ENCODE data around the gene TDRD3.
"Not testable (repeated sequence)": the region's sequence is repeated elsewhere in the genome, so short reads cannot be mapped to it uniquely, and the experiment has no call there.

Gene TDRD3

GRCh38 chr13:60396783-60397703 is at the start of gene TDRD3:
TSS of gene TDRD3 (plus strand) at chr13:60397220. CDS start at chr13:60397365, 145 bp downstream.
- DNase-seq (ENCODE audit: low read depth in 1 of 2, low spot score in 1 of 2) = peak; percentile 54 to 68

- DNase-seq (ENCODE audit: low read depth in 1 of 2, low spot score in 1 of 2) = no peak
Measured at GRCh38 chr13:60347690-60348089, 49.3 kb upstream of the TDRD3 start.

DNA sequence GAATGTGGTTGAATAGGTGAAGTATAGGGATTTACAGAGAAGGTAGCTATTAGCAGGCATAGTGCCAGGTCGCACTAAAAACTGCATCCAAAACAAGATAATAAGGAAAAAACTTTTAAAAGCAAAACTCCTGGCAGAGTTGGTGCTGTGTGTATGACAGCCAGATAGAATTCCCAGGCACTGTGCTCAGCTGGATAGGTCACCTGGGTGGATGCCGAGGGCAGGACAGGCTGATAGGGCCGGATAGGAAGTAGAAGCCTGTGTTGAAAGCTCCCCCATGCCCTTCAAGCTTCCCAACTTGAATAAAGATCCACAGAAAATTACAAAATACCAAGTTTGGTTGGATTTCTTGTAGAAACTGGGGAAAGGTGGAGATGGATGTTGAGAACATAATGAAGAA is 48.9 kb upstream of the TDRD3 start:
- DNase-seq (ENCODE audit: low read depth in 1 of 2, low spot score in 1 of 2) = no peak

DNA sequence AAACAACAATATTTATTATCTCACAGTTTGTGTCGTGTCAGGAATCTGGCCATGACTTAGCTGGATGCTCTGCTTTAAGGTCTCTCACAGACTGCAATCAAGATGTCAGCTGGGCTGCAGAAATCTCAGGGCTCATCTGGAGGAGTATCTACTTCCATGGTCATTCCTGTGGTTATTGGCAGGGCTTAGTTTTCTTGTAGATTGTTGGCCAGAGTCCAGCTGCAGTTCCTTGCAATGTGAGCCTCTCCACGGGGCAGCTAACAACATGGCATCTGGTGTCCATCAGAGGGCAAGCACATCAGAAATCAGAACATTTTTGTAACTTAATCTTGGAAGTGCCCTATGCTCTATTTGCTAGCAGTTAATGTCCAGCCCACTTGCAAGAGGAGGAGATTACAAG is 45.7 kb upstream of the TDRD3 start:
- no peak for DNase-seq (ENCODE audit: low read depth in 1 of 2, low spot score in 1 of 2)

GRCh38 chr13:60351855-60352615 is 45.0 kb upstream of the TDRD3 start:
- no peak for DNase-seq (ENCODE audit: low read depth in 1 of 2, low spot score in 1 of 2)

- DNase-seq (ENCODE audit: low read depth in 1 of 2, low spot score in 1 of 2) = no peak
Measured at GRCh38 chr13:60352644-60353043, 44.4 kb upstream of the TDRD3 start.

GRCh38 chr13:60355056-60355455 is 42.0 kb upstream of the TDRD3 start:
- DNase-seq (ENCODE audit: low read depth in 1 of 2, low spot score in 1 of 2) = no peak

DNA sequence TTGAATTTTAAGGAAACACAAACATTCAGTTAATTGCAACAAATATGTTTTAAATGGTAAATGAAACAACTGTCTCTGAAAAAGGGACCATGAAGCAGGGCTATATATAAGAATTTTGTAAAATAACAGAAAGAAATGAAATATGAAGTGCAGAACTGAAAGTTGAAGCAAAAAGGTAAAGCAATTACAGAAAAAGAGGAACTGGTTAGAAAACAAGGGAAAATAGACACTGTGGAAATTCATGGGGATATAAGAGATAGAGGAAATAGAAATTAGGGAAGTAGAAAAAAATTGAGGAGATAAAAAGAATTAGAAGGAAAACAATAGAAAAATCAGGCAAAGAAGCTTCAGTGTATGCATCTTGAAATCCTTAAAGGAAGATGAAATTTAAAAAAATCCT is 40.0 kb upstream of the TDRD3 start:
- DNase-seq (ENCODE audit: low read depth in 1 of 2, low spot score in 1 of 2) = no peak

- no peak for DNase-seq (ENCODE audit: low read depth in 1 of 2, low spot score in 1 of 2)
Measured at GRCh38 chr13:60358453-60358852, 38.6 kb upstream of the TDRD3 start.

DNA sequence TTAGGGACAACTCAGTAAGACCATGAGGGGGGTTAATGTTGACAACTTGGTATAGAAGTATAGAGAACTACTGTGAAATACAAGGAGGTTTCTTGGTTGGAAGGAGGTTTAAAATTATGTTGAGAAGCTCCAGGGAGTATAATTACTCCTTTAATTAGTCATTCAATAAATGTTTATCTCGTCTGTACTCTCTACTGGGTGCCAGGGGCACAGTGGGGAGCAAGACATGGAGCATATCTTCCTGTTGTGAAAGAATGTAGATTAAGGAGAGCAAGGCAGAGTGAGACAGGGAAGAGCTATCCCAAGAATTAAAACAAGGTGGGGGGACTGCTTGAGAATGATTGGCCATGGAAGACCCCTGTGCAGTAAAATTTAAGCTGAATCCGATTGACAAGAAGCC is 33.7 kb upstream of the TDRD3 start:
- no peak for DNase-seq (ENCODE audit: low read depth in 1 of 2, low spot score in 1 of 2)

DNA sequence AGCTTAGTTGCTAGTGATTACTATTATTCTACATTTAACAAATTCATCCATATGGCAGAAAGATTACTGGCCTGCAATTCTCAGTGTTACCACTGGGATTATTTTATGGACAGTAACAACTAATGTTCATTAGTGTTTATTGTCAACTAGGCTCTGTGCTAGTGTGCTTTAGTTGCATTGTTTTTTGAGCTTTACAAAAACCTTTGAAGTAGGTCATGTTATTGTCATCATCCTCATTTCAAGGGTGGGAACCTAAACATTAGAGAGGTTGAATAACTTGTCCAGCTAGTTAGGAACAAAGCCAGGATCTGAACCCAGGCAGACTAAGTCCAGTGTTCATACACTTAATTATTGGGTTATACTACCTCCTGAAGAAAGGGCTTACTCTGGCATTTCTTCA is 27.8 kb upstream of the TDRD3 start:
- DNase-seq (ENCODE audit: low read depth in 1 of 2, low spot score in 1 of 2) = no peak

- DNase-seq (ENCODE audit: low read depth in 1 of 2, low spot score in 1 of 2) = no peak
Measured at GRCh38 chr13:60370343-60370742, 26.7 kb upstream of the TDRD3 start.

DNA sequence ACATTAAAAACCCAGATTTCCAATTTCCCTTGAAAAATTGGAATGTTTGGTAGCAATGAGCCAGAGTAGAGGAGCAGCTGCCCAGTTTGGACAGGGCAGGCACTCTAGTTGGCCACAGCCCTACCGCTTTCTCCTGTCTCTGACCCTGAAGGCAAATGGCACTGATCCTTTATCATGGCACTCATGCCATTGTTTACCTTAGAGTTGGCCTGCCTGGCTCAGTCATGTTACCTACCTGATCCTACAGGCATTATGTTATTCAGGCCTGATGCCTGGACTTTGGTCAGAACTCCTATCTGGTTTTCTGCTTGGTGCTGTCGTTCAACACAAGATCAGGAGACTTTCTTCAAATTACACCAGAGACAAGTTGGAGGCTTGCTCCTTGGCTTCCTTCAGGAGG is 24.9 kb upstream of the TDRD3 start:
- DNase-seq (ENCODE audit: low read depth in 1 of 2, low spot score in 1 of 2) = no peak

- DNase-seq (ENCODE audit: low read depth in 1 of 2, low spot score in 1 of 2) = not testable (repeated sequence)
Measured at GRCh38 chr13:60379282-60379681, 17.7 kb upstream of the TDRD3 start.

DNA sequence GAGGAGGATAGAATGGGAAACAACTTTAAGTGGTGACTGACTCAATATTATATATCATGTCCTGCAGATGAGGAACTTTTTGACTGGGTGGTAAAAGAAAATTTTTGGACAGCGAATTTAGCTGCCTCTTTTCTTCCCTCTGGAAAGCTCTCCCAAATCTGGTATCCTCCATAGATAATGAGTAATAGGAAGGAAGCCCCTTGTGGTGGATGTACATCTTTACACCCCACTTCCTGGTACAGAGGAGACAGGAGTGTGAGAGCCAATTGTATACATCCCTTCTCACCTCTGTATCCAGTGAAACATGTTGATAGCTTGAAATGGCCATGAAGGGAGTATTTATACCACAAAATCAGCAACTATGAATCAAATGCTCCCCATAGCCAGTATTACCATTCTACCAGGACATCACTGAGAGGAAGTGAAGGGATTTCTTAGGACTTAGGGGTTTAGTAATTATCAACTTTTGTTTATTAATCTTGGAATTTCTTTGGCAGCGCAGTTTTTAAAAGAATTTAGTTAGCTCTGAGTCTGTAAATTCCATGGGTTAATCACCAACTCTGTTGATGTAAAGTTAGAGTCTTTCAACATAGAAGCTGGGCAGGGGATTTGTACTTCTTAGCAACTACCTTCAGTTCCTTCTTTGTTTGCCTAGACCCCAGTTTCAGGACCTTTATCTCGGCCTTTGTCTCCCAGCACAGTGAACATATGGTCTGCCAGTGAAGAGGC is 17.0 kb upstream of the TDRD3 start:
- DNase-seq (ENCODE audit: low read depth in 1 of 2, low spot score in 1 of 2) = no peak

DNA sequence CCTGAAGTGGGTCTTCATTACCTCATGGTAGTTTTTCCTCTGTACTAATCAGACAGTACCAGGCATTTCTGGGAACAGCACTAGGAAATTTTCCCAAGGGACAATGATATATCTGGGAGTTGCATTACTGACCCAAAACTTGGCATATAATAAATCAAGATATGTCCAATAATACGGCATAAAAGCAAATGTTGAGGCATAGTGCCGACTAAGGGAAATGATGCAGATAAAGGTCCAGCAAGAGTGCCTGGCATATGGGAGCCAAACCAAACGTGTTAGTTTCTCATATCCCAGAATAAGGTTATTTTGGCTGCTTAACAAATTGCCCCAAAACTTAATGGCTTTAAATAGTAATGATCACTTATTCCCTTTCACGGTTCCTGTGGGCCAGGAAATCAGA is 12.1 kb upstream of the TDRD3 start:
- DNase-seq (ENCODE audit: low read depth in 1 of 2, low spot score in 1 of 2) = no peak

GRCh38 chr13:60386250-60386649 is 10.8 kb upstream of the TDRD3 start:
- no peak for DNase-seq (ENCODE audit: low read depth in 1 of 2, low spot score in 1 of 2)

GRCh38 chr13:60392131-60392530 is 4.9 kb upstream of the TDRD3 start:
- no peak for DNase-seq (ENCODE audit: low read depth in 1 of 2, low spot score in 1 of 2)

DNA sequence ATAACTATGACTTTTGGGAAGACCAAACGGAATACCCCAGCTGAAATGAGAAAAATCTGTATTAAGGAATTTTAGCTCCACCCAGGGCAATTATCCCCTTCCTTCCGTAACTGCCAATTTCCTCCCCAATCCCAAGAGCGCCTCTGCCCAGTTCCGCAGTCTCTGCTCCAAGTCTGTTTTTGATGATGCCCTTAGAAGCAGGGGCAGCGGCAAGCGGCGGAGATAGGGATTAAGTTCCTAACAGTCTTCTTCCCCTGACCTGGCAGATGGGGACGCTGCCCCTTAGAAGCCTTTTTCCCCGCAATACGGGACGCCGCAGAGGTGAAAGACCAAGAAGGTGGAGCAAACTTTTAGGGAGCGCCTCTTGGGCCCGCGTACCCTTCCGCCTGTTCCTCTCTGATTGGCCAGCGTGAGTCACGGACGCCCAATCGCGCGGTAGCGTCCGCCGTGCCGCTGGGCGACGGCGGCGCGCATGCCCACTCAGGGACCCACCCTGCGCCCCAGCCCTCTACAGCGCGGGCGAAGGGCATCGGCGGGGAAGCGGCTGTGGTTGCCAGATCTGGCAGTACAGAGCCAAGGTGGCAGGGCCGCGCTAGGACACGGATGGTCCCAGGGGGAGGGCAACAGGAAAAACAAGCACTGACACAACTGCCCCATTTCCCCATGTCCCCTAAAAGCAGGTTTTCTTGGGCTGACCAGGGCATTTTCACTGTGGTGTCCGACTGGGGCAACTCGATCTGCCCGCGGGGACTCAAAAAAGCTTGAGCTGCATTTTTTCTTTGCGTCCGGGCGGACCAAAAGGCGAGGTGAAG is 843 bp upstream of the TDRD3 start:
- peak; percentile 74 to 79 for DNase-seq (ENCODE audit: low read depth in 1 of 2, low spot score in 1 of 2)

GRCh38 chr13:60397704-60398378 is 821 bp downstream of the TDRD3 start:
- DNase-seq (ENCODE audit: low read depth in 1 of 2, low spot score in 1 of 2) = peak; percentile 14 to 27
